K562 (cell line): ENCODE results near the gene CSNK1G2. TPM values are rescaled to one million over a fixed set of nuclear protein-coding genes. Genes with fewer than 3 reads are reported as not detected.

Source experiments
- ASH1L ChIP-seq: fragments of 450-650 bp; IDR thresholded peaks from 2 replicates; pipeline ENCODE4 v1.6.1; 2018; ENCODE audit warnings: borderline replicate concordance, mild to moderate bottlenecking, low read depth; ENCODE audit not compliant: partially characterized antibody
- E2F8 ChIP-seq: fragments of 450-650 bp; IDR thresholded peaks from 2 replicates; pipeline ENCODE4 v1.7.1; 2018; ENCODE audit warnings: mild to moderate bottlenecking, low read depth; ENCODE audit not compliant: partially characterized antibody
- ETV1 ChIP-seq: fragments of 450-650 bp; conservative IDR thresholded peaks from 2 replicates; pipeline ENCODE4 v1.6.1; 2016; ENCODE audit warnings: missing genetic modification characterization, control low read depth, low read depth, missing compliant biosample characterization
- FOSL1 ChIP-seq: fragments of 200-800 bp; sonication (Bioruptor generic); conservative IDR thresholded peaks from 2 replicates; pipeline ENCODE4 v1.6.1; 2016; ENCODE audit warnings: missing genetic modification characterization, missing compliant biosample characterization
- JUND ChIP-seq, 2 experiments: IDR thresholded peaks; 2 replicates in 1 of 2; 3 replicates in 1 of 2; pipeline ENCODE4 v1.6.1; 2011; ENCODE audit warnings: borderline replicate concordance in 2 of 2, low read depth in 2 of 2, low read length in 2 of 2, improper control_type of control experiment in 1 of 2, missing biosample characterization in 1 of 2, missing genetic modification characterization in 1 of 2, missing genetic modification reagents in 1 of 2
- NFRKB ChIP-seq: fragments of 450-650 bp; IDR thresholded peaks from 2 replicates; pipeline ENCODE4 v1.6.1; 2016; ENCODE audit warnings: low read depth
- OTX1 ChIP-seq: fragments of 450-650 bp; formaldehyde crosslinking; IDR thresholded peaks from 2 replicates; pipeline ENCODE4 v1.4.0; 2022; ENCODE audit warnings: mild to moderate bottlenecking
- POLR2G ChIP-seq: fragments of 200-400 bp; formaldehyde crosslinking; IDR thresholded peaks from 2 replicates; pipeline ENCODE4 v1.6.1; 2017; ENCODE audit warnings: low read depth, mild to moderate bottlenecking, antibody characterized with exemption, low read length, moderate library complexity
- RUNX1 ChIP-seq: sonication (generic); IDR thresholded peaks from 2 replicates; pipeline ENCODE4 v1.6.1; 2016; ENCODE audit warnings: antibody characterized with exemption, low read depth
- TAL1 ChIP-seq: fragments of 450-650 bp; IDR thresholded peaks from 2 replicates; pipeline ENCODE4 v1.6.1; 2016; ENCODE audit warnings: mild to moderate bottlenecking
- ZBTB7A ChIP-seq: IDR thresholded peaks from 2 replicates; pipeline ENCODE4 v1.6.1; 2011; ENCODE audit warnings: low read depth, mild to moderate bottlenecking, low read length, moderate library complexity, borderline replicate concordance; ENCODE audit not compliant: control insufficient read depth
- ZKSCAN8 ChIP-seq: fragments of 200-800 bp; sonication (Bioruptor generic); IDR thresholded peaks from 2 replicates; pipeline ENCODE4 v1.6.1; 2016; ENCODE audit warnings: missing genetic modification characterization, missing compliant biosample characterization
- ZNF512 ChIP-seq: IDR thresholded peaks from 2 replicates; pipeline ENCODE4 v1.6.1; 2016; ENCODE audit warnings: missing genetic modification characterization, missing compliant biosample characterization
- ZNF583 ChIP-seq: fragments of 250-450 bp; sonication (Bioruptor Pico); IDR thresholded peaks from 2 replicates; pipeline ENCODE4 v1.4.0; 2020
- ZNF699 ChIP-seq: fragments of 250-450 bp; sonication (Bioruptor Pico); IDR thresholded peaks from 2 replicates; pipeline ENCODE4 v1.8.0; 2021; ENCODE audit warnings: mild to moderate bottlenecking, moderate library complexity; ENCODE audit not compliant: insufficient replicate concordance
- ZNF77 ChIP-seq: fragments of 250-450 bp; sonication (Bioruptor Pico); IDR thresholded peaks from 2 replicates; pipeline ENCODE4 v1.5.0; 2020
- polyA plus RNA-seq, 8 experiments: library from polyadenylated mRNA; depleted of rRNA in 4 of 8; stranded (reverse) in 5 of 8; unstranded in 3 of 8; fragments of >200 nt; fragmentation: Nextera tagmentation in 2 of 8; fragmentation: Illumina TruSeq in 1 of 8; extraction: Ambion mirVana in 2 of 8; extraction: Trizol in 1 of 8; gene quantifications; 2 replicates each; pipeline versions ENCODE4 v1.2.1 to v1.2.3, GENCODE V29; 2011 to 2014; ENCODE audit warnings: inconsistent platforms in 1 of 8, missing spikeins in 1 of 8
- total RNA-seq, 7 experiments: library from RNA; depleted of rRNA in 6 of 7; stranded (reverse); fragments of >200 nt in 6 of 7; fragmentation: Illumina TruSeq in 2 of 7; extraction: Trizol in 2 of 7; gene quantifications; 2 replicates each; pipeline versions ENCODE4 v1.2.1 to v1.2.3, GENCODE V29; 2011 to 2021; ENCODE audit warnings: low replicate concordance in 1 of 7
- TF ChIP-seq, protein P1 (sequence below): fragments of 450-650 bp; formaldehyde crosslinking; IDR thresholded peaks from 2 replicates; pipeline ENCODE4 v1.4.0; 2022; ENCODE audit warnings: missing genetic modification characterization
- TF ChIP-seq, protein P2 (sequence below): sonication (generic); formaldehyde crosslinking; IDR thresholded peaks from 2 replicates; pipeline ENCODE4 v1.8.1; 2023; ENCODE audit warnings: mild to moderate bottlenecking, missing genetic modification reagents

CSNK1G2 gene
- total and polyA plus RNA-seq, 9 of the 15 experiments (the other 6 are each of a cell fraction or from before 2014, with no cell fraction given), result 0.48 to 119 (median 49.5) TPM

DNA sequence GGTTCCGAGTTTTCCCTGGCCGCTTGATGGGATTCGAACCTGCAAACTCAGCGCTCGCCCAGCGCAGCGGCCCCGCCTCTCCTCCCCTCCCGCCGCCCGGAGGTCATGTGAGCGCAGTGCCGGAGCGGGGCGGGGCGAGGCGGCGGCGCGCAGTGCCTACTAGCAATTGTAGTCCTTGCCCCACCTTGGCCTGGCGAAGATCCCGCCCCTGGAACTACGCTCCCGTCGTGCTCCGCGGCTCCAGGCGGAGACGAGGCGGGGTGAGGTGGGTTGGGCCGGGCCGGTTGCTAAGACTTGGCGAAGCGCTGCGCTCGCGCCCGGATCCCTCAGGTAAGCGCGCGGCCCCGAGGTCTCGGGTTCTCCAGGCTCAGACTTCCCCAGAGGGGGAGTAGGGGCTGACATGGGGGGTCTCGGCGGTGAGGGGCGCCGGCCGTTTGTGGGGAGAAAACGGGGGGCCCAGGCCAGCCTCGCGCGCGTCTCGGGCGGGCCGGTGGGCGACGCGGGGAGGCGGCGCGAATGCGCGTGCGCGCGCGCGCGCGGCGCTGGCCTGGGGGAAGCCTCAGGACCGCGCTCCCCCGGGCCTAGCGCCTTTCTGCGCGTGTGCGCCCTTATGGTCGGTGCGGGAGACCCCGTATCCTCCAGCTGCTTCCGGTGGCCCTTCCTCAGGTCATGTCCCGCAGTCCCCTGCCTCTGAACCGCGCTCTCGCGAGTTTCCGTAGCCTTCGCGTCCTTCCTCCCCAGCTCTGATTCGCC, 35.7 kb upstream of the CSNK1G2 start, which contains the start of the genes ADAT3 and SCAMP4 (continued):
- no peak for TF ChIP-seq ZNF512 (tag)
- TF ChIP-seq, protein P1, sequence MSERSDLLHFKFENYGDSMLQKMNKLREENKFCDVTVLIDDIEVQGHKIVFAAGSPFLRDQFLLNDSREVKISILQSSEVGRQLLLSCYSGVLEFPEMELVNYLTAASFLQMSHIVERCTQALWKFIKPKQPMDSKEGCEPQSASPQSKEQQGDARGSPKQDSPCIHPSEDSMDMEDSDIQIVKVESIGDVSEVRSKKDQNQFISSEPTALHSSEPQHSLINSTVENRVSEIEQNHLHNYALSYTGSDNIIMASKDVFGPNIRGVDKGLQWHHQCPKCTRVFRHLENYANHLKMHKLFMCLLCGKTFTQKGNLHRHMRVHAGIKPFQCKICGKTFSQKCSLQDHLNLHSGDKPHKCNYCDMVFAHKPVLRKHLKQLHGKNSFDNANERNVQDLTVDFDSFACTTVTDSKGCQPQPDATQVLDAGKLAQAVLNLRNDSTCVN, result no peak
- TF ChIP-seq ZNF583 (CRISPR knock-in tag), result peak; percentile 60; the same call in 1 of the 2 replicates
- TF ChIP-seq ZBTB7A, result peak; percentile 77
- TF ChIP-seq TAL1, result no peak
- TF ChIP-seq NFRKB, result no peak
- peak; percentile 34; the same call in 1 of the 2 replicates for TF ChIP-seq JUND (IDR thresholded peaks at IDR 0.05; ENCODE audit: borderline replicate concordance, low read depth, low read length)
- TF ChIP-seq JUND (tag; IDR thresholded peaks at IDR 0.05; ENCODE audit: borderline replicate concordance, low read depth, low read length), result no peak; the same call in 2 of the 3 replicates
- no peak for TF ChIP-seq ASH1L
- TF ChIP-seq ZNF699 (CRISPR knock-in tag), result no peak
- no peak for TF ChIP-seq OTX1 (CRISPR knock-in tag)
- TF ChIP-seq FOSL1 (tag), result peak; percentile 19
- TF ChIP-seq ZNF77, result no peak
- TF ChIP-seq ETV1, result peak; percentile 99
- TF ChIP-seq E2F8, result peak; percentile 60
- no peak for TF ChIP-seq RUNX1
- TF ChIP-seq, protein P2, sequence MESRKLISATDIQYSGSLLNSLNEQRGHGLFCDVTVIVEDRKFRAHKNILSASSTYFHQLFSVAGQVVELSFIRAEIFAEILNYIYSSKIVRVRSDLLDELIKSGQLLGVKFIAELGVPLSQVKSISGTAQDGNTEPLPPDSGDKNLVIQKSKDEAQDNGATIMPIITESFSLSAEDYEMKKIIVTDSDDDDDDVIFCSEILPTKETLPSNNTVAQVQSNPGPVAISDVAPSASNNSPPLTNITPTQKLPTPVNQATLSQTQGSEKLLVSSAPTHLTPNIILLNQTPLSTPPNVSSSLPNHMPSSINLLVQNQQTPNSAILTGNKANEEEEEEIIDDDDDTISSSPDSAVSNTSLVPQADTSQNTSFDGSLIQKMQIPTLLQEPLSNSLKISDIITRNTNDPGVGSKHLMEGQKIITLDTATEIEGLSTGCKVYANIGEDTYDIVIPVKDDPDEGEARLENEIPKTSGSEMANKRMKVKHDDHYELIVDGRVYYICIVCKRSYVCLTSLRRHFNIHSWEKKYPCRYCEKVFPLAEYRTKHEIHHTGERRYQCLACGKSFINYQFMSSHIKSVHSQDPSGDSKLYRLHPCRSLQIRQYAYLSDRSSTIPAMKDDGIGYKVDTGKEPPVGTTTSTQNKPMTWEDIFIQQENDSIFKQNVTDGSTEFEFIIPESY (CRISPR knock-in tag), result 0 out of 2 replicates have a peak, but pooled peaks have one; percentile 2
- no peak for TF ChIP-seq ZKSCAN8
- peak; percentile 96 for TF ChIP-seq POLR2G
